GM19452 (cell line): ENCODE results near the gene MINDY4.
"Not testable (repeated sequence)": the region's sequence is repeated elsewhere in the genome, so short reads cannot be mapped to it uniquely, and the experiment has no call there.

ENCODE experiments used
- ATAC-seq: cut with Tn5 transposase; IDR thresholded peaks from one replicate; pipeline ENCODE4 v1.9.1; 2021; ENCODE audit not compliant: unreplicated experiment

Gene MINDY4

DNA sequence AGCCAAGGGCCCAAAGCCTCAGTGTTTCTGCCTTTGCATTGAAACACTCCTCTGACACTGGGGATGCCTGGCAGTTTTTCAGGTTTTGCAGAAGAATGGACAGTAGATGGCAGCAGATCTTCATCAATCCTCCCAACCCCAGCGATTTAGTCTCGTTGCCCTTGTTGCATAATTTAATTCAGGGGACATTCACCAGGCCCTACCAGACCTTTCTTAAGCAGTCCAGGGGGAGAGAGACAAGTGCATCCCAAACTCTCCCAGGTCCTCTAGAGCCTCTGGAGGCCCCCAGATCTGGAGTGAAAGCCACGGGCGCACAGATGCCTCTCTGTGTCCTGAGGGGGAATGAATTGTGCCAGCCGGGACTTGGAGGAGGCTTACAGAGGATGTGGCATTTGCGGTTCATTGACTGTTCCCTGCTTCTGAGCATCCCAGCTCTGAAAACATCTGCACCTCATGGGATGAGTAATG, 29.6 kb downstream of the MINDY4 start:
- no peak for ATAC-seq

DNA sequence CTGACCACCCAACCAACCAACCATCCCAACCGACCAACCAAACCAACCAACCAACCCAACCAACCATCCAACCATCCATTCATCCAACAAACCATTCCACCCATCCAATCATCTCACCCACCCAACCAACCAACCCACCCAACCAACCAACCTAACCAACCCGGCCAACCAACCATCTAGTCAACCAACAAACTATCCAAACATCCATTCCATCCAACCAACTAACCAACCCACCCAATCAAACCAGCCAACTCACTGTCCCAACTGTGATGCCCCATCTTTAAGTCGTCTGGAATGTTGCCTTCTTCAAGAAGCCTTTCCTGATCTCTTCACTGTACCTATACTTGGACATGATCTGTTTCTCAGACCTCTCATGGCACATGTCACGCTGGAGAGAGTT, 31.6 kb downstream of the MINDY4 start:
- ATAC-seq: no peak

DNA sequence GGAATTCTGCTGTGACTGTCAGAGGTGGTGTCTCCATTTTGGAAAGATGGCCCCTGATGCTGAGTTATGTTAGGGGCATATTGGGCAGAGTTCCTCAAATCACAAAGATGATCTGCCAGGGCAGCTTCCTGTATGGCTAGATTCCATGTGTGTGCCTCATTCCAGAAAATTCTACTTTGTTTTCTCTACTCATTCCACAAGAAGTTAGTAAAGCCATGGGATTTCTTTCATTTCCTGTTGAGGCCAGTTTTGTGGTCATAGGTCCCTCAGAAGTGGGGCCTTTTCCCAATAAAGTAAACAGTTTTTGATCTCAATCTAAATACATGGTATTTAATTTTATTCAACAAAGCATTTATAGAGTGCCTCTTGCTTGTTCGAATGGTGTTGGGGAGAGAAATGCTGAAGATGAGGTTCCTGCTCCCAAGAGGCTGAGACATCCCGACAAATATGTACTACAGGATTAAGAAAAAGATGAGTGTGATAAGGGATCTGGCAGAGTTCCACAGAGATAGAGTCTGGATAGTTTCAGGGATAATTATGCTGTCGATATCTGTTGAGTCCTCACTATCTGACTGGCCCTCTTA, 33.0 kb downstream of the MINDY4 start:
- ATAC-seq: no peak

DNA sequence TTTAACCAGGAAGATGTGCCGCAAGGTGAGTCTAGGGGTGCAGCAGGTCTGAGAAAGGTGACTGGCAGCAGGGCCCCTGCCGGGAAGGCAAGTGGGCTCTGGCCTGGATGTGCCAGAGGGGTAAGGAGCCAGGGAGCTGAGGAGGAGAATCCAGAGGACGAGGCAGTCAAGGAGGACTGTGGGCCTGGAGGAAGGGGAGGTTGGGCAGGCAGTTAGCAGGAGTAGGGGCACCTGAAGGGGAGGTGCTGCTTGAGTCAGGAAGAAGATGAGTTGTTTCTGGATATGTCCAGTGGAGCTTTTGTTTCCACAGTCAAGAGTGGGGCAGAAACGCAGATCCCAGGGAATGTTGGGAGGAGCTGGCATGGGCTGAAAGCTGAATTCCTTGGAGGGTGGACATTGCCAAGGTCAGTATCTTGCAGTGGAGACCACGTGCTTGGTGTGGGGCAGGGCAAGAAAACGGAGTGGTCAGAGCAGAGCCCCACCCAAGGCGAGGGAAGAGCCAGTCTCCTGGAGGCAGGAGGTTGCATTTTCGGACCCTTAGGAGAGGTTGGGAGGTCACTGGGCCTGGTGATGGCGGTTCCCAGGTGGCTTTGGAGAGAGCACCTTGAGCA, 34.0 kb downstream of the MINDY4 start:
- no peak for ATAC-seq

GRCh38 chr7:30805931-30806330, 34.7 kb downstream of the MINDY4 start:
- ATAC-seq: no peak

DNA sequence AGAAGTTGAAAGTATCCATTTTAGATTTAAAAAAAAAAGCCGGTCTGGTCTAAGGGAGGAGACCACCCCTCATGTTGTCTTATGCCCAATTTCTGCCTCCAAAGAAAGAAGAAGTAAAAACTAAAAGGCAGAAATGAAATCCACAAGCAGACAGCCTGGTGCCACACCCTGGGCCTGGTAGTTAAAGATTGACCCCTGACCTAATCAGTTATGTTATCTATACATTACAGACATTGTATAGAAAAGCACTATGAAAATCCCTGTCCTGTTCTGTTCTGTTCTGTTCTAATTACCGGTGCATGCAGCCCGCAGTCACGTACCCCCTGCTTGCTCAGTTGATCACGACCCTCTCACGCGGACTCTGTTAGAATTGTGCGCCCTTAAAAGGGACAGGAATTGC, 36.3 kb downstream of the MINDY4 start:
- ATAC-seq: not testable (repeated sequence)

- ATAC-seq: not testable (repeated sequence)
These were observed 36.7 kb downstream of the MINDY4 start for GRCh38 chr7:30807941-30808340.

DNA sequence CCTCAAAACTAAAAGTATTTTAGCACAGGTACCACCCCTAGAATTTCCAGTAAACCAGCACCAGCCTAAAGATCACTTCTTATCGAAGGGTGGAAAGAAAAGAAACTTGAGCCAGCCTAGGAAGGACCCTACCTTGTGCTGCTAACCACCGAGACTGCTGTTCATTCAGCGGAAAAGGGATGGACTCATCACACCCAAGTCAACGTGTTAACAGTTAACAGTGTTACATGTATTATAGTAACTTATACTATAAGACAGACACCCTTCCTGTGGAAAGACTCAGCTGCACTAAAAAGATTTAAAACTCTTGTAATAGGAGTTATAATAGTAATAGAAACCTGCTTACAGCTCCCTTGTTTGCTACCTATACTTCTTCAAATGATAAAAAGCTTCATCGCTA, 39.8 kb downstream of the MINDY4 start:
- ATAC-seq: no peak

GRCh38 chr7:30812676-30813075, 41.5 kb downstream of the MINDY4 start:
- no peak for ATAC-seq

DNA sequence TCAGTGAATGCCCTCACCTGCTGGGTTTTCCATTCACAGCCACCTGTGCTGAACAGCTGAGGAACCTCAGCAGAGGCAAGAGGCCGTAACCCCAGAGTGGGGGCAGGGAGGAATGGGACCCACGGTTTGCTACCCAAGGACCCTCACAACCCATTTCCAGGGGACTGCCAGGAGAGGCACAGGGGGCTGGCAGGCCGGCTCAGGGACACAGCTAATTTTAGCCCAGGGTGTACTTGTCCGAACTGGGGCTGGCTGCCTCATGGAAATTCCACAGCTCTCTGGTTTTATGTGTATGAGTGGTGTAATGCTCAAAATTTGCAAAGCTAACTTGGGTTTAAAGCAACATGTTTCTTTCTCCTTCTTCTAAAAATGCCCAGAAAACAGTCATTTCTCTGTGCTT, 42.2 kb downstream of the MINDY4 start:
- ATAC-seq: no peak

DNA sequence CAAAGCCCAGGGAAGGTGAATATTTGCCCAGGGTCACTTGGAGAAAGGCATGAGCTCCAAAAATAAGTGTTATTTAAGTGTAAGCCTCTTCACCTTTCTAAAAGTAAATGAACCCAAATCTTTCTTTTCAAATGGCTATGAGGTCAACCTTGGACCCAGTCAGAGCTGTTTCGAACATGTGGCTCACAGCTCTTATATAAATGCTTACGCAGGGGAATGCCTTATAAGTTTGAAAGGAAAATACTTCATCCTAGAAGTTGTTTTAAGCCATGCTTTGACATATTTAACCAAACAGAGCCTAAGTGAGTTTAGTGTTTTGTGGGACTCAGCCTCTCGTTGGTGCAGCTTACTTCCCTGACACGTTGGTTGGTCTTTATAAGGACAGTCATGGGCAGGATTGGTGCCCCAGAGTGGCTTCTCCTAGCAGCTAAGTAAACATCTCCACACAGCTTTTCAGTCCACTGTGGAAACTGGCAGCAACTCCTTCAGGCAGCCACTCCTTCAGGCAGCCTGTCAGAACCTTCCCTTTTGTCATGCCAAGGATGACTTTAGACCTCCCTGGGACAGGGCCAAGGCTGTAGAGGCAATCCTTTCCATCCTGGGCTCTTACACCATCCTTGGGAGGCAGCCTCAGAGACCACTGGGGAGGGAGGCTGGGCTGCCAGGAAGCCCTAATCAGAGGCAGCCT, 43.6 kb downstream of the MINDY4 start:
- no peak for ATAC-seq

GRCh38 chr7:30815388-30815854, 44.2 kb downstream of the MINDY4 start:
- ATAC-seq: no peak

DNA sequence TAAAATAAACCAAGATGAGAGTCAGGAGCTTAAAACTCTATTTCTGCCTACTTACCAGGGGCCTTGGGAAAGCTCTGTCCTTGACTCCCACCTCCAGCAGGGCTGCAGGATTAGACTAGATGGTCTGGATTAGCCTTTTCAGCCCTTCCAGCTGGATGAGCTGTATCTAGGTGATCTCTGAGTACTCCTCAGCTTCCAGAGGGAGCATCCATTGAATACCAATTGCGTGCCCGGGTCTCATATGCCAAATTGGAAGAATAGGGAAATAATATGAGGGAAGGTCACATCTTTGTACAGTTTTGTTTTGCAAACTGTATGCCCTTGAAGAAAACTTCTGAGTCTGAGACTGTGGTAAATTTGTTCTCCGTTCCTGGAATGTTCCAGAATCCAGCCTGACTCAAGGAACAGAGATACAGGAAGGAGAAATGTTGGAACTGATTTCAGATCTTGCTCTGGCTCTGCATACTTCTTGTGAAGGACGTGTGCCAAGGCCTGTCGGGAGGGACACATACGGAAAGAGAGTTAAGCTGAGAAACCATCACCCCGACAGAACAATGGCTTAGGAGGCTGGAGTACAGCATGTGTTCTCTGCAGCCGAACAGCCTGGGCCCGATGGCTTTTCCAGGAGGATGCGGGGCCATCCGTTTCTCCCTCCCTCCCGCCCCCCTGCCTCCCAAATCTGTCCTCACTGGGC, 44.9 kb downstream of the MINDY4 start:
- ATAC-seq: no peak

DNA sequence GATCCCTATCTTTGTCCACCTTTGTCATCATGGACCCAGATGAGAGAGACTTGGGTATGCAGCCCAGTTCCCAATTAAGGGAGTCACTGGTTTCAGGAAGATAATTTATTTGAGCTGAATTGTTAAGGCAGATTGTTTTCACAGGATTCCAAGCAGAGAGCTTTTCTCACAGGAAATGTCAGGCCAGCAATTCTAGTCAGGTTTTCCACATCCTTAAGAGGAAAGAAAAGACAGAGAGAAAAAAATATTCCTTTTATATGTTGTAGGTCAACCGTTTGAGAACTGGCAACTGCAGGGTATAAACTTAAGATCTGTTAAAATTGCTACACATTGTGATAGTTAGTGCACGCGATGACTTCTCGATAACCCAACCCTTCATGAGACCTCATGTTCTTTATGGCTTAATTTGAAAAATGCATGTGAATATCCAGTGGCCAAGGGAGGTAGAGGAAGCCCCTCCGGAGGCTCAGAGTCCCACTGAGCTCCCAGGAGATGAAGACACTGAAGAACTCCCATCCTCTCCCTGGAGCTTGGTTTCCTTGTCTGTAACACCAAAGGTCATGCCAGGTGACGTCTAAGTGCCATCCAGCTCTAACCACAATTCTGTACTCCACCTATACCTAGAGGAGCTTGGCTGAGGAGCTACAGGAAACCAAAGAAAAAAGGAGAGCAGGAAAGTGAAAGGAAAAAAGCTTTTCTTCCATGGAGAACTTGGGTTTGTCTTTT, 45.6 kb downstream of the MINDY4 start:
- no peak for ATAC-seq

DNA sequence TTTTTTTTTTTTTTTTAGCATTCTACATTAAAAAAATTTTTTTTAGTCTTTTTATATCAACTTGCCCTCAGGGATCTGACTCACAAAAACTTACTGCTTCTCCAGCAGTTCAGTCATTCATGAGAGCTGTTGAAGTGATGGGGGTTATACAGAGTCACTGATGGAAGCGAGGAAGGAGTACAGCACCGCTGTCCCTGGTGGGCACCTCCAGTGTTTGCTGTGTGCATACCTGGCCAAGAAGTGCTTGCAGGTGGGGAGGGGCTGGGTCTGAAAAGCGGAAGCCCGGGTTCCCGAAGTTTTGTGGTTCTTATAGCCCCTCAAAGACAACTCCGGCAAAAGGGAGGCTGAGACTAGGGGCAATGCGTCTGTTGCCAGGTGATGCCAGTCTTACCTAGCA, 46.2 kb downstream of the MINDY4 start:
- ATAC-seq: no peak

- no peak for ATAC-seq
These were observed 53.9 kb downstream of the MINDY4 start for GRCh38 chr7:30824821-30825720.

- ATAC-seq: no peak
These were observed 55.0 kb downstream of the MINDY4 start for GRCh38 chr7:30826181-30826580.

DNA sequence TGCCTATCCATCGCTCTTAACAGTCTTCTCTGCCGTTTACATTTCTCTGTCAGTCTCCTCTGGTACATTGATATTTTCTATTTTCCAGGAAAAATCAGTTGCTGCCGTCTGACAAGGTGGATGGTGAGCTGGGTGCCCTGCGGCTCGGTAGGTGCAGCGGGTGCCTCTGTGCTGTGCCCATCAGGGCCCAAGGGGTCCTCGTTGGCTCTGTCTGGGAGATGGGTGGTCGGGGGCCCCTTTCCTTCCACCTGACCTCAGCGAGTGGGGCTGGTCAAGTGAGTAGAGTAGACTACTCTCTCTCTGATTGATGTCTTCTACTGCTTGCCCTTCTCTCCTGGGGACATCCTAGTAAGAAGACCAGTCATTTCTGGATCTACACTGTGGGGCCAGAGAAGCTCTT, 57.4 kb downstream of the MINDY4 start:
- ATAC-seq: no peak

GRCh38 chr7:30829471-30829870, 58.3 kb downstream of the MINDY4 start:
- no peak for ATAC-seq

DNA sequence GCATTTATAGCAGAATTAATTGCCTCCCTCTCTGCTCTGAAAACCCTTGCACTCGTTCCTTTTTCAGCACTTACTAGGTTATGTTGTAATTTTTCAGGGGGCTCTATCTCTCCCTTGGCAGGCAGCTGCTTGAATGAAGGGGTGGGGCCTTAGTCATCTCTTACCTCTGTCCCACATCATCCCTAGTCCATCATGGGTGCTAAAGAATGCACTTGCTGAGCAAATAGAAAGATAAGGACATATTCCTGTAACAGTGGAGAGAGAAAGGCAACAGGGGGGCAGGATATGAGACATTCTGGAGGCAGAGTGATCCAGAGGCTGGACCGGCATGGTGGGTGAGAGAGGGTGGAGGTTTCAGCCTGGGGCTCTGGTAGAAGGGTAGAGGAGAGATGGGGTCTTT, 60.0 kb downstream of the MINDY4 start:
- ATAC-seq: no peak
